ENCODE measurements around the gene GPX6. TPM values are rescaled to one million over a fixed set of nuclear protein-coding genes. Genes with fewer than 3 reads are reported as not detected.

The GPX6 gene
- total RNA-seq, 1 experiment from 2014 or later: not detected

DNA sequence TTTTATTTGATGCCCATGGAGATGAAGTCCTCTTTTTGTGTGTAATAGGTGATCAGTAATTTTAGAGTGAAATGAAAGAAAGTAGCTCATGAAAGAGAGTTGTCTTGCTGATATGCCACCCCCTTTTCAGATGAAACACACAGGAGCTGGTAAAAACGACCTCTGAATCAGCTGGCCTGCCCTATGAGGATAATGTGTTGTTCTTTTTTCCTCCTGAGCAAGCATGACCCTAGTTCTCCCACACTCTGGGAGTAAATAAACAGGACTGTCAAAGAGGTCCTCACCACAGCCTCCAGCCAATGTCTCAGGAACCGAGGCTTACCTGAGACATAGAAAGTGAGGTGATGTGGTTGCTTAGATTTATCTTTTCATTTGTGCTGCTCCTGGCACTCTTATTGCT lies 39.5 kb upstream of the GPX6 start:
- POLR2A ChIA-PET: no interaction called here
- H3K27me3 ChIP-seq (ENCODE audit: control insufficient read depth, insufficient read depth, low read length): peaks cover 28% of the 10 kb centered on the region

DNA sequence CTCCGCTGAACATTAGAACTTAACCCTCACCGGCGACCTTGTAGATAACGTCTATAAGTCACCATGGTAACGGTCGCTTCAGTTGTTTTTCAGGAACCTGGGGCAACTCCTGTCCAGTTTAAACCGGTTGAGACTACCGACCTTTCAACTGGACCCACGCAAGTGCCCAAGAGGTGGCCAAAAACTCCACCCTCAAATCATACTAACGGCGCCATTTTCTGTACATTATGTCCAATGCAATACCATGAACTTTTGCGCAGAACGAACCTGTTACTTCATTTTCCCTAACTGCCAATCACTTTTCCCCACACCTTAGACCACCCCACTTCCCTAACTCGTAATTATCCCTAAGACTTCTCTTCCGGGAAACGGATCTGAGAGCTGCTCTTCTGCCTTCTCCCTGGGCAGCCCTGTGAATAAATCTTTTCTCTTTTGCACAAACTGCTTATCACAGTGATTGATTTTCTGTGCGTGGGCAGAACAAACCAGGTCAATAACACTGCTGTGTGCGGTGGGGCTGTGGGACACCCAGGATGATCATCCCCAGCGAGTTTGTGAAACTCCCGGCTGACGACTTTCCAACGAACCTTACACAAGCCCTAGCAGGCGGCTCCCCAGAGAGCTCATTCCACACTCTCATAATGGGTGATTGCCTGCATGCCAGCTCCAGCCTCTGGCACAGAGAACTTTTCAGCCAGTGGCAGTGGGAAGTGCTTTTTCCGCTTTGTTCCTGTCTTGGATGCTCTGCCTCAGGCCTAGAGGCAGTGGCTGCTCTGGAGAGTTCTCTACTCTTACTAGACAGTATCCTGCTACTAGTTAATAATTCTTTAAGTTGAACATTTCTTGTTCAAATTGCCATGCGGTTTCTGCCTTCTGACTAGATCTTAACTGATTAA lies 38.6 kb upstream of the GPX6 start:
- TF ChIP-seq POLR2AphosphoS5 (IDR thresholded peaks at IDR 0.05; ENCODE audit: low read depth, low read length): no peak
- no peak for TF ChIP-seq REST (IDR thresholded peaks at IDR 0.05; ENCODE audit: insufficient read depth in 1 of 2, low read depth in 2 of 2, low read length in 1 of 2)
- TF ChIP-seq SIN3A (IDR thresholded peaks at IDR 0.05; ENCODE audit: borderline replicate concordance, insufficient read depth, low read depth, low read length): no peak
- no peak for TF ChIP-seq TCF7L2 (IDR thresholded peaks at IDR 0.05; ENCODE audit: low read depth, low read length)
- Histone ChIP-seq H3K27ac (ENCODE audit: low read length) (no peak overlapping the region), H3K4me3 (ENCODE audit: low read depth in 2 of 2, low read length in 2 of 2) (no peak overlapping the region), H3K27me3 (ENCODE audit: control insufficient read depth, insufficient read depth, low read length) (peaks cover 26% of the 10 kb centered on the region), H3K4me1 (ENCODE audit: control insufficient read depth, insufficient read depth, low read length) (no peaks in the 10 kb centered on the region), H3K36me3 (ENCODE audit: control insufficient read depth, insufficient read depth, low read length) (no peaks in the 10 kb centered on the region; the same call in none of the 2 replicates), H3K9me3 (ENCODE audit: control insufficient read depth, insufficient read depth, low read depth, low read length) (no peaks in the 10 kb centered on the region)
- ATAC-seq: no peak
- ChIA-PET CTCF (no interaction called here), POLR2A (interaction anchor here (0.6 kb wide), 1 partner anchor 38 kb away, joined by 4 read pairs; no protein-coding TSS in a partner anchor)
- intact Hi-C loops (cut with micrococcal nuclease; ENCODE audit: unreplicated experiment) (no loop called here), in situ Hi-C loops (cut with HindIII; ENCODE audit: low pct_unique_long_range_greater_than_20kb, low sequenced_read_pairs) (no loop called here)
- DNase-seq (ENCODE audit: low read depth, low spot score): no peak
- no TSS peak for BruUV-seq (replicated peaks)

More for the DNA sequence above, 39.5 kb upstream of the GPX6 start:
- no peak for DNase-seq (ENCODE audit: low read depth, low spot score)
- no TSS peak for BruUV-seq (replicated peaks)
- no peak for TF ChIP-seq POLR2AphosphoS5 (IDR thresholded peaks at IDR 0.05; ENCODE audit: low read depth, low read length)
- TF ChIP-seq REST (IDR thresholded peaks at IDR 0.05; ENCODE audit: insufficient read depth in 1 of 2, low read depth in 2 of 2, low read length in 1 of 2): no peak
- no peak for TF ChIP-seq SIN3A (IDR thresholded peaks at IDR 0.05; ENCODE audit: borderline replicate concordance, insufficient read depth, low read depth, low read length)
- no peak for TF ChIP-seq CTCF (IDR thresholded peaks at IDR 0.05)
- Histone ChIP-seq H3K4me3 (ENCODE audit: low read depth in 2 of 2, low read length in 2 of 2) (no peak overlapping the region), H3K9me3 (ENCODE audit: control insufficient read depth, insufficient read depth, low read depth, low read length) (no peaks in the 10 kb centered on the region), H3K27ac (ENCODE audit: low read length) (no peak overlapping the region), H3K36me3 (ENCODE audit: control insufficient read depth, insufficient read depth, low read length) (no peaks in the 10 kb centered on the region; the same call in none of the 2 replicates), H3K4me1 (ENCODE audit: control insufficient read depth, insufficient read depth, low read length) (no peaks in the 10 kb centered on the region)
- CTCF ChIA-PET: no interaction called here
- in situ Hi-C loops (cut with HindIII; ENCODE audit: low pct_unique_long_range_greater_than_20kb, low sequenced_read_pairs): no loop called here
- intact Hi-C loops (cut with micrococcal nuclease; ENCODE audit: unreplicated experiment): no loop called here
- no peak for ATAC-seq

All from Panc1 (cell line).